Retinal pigment epithelial cell (primary cell): ENCODE measurements around the gene LAPTM5.
A peak's percentile ranks its signal among the peaks of the same experiment; 100 is the strongest.

Experiments used
- DNase-seq: peaks from one replicate; pipeline ENCODE4 v3.0.0-alpha.2; 2010; ENCODE audit warnings: low read depth
- H3K4me3 ChIP-seq: 2 replicates; pipeline ENCODE4 v1.5.1; 2011; ENCODE audit warnings: mild to moderate bottlenecking, low read length, control low read depth, moderate library complexity
- CTCF ChIP-seq: conservative IDR thresholded peaks from 2 replicates; pipeline ENCODE4 v1.5.1; 2011; ENCODE audit warnings: low read depth, low read length, control low read depth, inconsistent platforms

The LAPTM5 gene

GRCh38 chr1:30684881-30685795 is 72.4 kb downstream of the LAPTM5 start:
- no peak overlapping the region for H3K4me3 ChIP-seq
- no peak for TF ChIP-seq CTCF
- DNase-seq, result peak; percentile 3

GRCh38 chr1:30684259-30684658 is 73.3 kb downstream of the LAPTM5 start:
- no peak for DNase-seq
- TF ChIP-seq CTCF, result no peak
- no peak overlapping the region for H3K4me3 ChIP-seq

- no peak for DNase-seq
- no peak for TF ChIP-seq CTCF
- no peak overlapping the region for H3K4me3 ChIP-seq
Measured at GRCh38 chr1:30683699-30684098, 73.9 kb downstream of the LAPTM5 start.
